ENCODE measurements around the gene TUBA1B. TPM values are rescaled to one million over a fixed set of nuclear protein-coding genes. Genes with fewer than 3 reads are reported as not detected.

The TUBA1B gene
- total and polyA plus RNA-seq, 2 donors (not counting 3 experiments of a cell fraction or from before 2014, with no cell fraction given) = 2,245 to 5,362 TPM

DNA sequence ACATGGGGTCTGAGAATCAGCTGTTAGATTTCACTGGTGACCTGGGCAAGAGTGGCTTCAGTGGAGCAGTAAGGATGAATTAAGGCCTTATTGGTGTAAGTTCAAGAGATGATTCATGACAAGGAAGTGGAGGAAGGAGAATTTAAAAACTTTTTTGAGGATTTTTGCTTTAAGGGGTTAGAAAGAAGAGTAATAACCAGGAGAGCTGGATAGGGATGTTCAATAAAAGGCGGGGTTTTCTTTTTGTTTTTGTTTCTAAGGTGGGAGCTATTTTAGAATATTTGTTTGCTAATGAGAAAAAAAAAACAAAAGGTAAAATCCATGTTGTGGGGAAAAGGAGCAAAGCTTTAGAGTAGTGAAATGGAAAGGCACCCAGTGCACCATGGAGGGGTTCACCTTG, 15.2 kb upstream of the TUBA1B start:
- H3K9me1 ChIP-seq (replicated peaks; ENCODE audit: control insufficient read depth, extremely low read depth, insufficient read depth, low read length) = no peaks in the 10 kb centered on the region
- TF ChIP-seq FOS (IDR thresholded peaks at IDR 0.05; ENCODE audit: borderline replicate concordance, insufficient read depth, low read length) (no peak), MYC (IDR thresholded peaks at IDR 0.05; ENCODE audit: low read depth, low read length) (no peak), GATA2 (IDR thresholded peaks at IDR 0.05; ENCODE audit: insufficient read depth, insufficient read length, low read depth, low read length) (no peak), POLR2A (IDR thresholded peaks at IDR 0.05; ENCODE audit: low read depth, low read length) (no peak), POLR2AphosphoS5 (IDR thresholded peaks at IDR 0.05; ENCODE audit: insufficient read depth, low read depth, low read length) (no peak), CTCF (IDR thresholded peaks at IDR 0.05; ENCODE audit: extremely low read depth in 1 of 2, insufficient read depth in 1 of 2, low read depth in 1 of 2, low read length in 2 of 2) (no peak)
- dilution Hi-C loops (cut with MboI; ENCODE audit: extremely low pct_ligation_motif_present, low sequenced_read_pairs) = no loop called here
- H3K4me1 ChIP-seq (ENCODE audit: control insufficient read depth, extremely low read depth, insufficient read depth, low read length) = no peaks in the 10 kb centered on the region
- no peak overlapping the region for H2AFZ ChIP-seq (ENCODE audit: low read depth, low read length)
- ChIA-PET CTCF (no interaction called here), POLR2A (no interaction called here)
- no peak overlapping the region for H3K9ac ChIP-seq (replicated peaks; ENCODE audit: extremely low read depth, insufficient read depth, low read length)
- no TSS peak for BruUV-seq (replicated peaks)
- H3K79me2 ChIP-seq (ENCODE audit: control insufficient read depth, insufficient read depth, low read length) = no peaks in the 10 kb centered on the region
- no peak overlapping the region for H3K4me3 ChIP-seq (replicated peaks in 1 of 3; ENCODE audit: insufficient read depth in 1 of 3, low read depth in 1 of 3, low read length in 3 of 3)
- H3K4me2 ChIP-seq (ENCODE audit: insufficient read depth, low read length) = no peak overlapping the region
- H3K27me3 ChIP-seq (ENCODE audit: control insufficient read depth in 2 of 2, insufficient read depth in 2 of 2, low read length in 2 of 2) = no peaks in the 10 kb centered on the region
- FAIRE-seq = no peak
- no peak overlapping the region for H3K27ac ChIP-seq (ENCODE audit: insufficient read depth, low read depth, low read length)
- H3K9me3 ChIP-seq (replicated peaks; ENCODE audit: control insufficient read depth, insufficient read depth, low read length) = no peaks in the 10 kb centered on the region
- H4K20me1 ChIP-seq (replicated peaks; ENCODE audit: control insufficient read depth, extremely low read depth, insufficient read depth, low read length) = no peaks in the 10 kb centered on the region
- H3K36me3 ChIP-seq (ENCODE audit: control insufficient read depth in 2 of 2, extremely low read depth in 1 of 2, insufficient read depth in 2 of 2, low read length in 2 of 2) = no peaks in the 10 kb centered on the region
- intact Hi-C loops (cut with micrococcal nuclease) = no loop called here
- DNase-seq (ENCODE audit: low read depth, low spot score) = no peak

- Histone ChIP-seq H3K27me3 (ENCODE audit: control insufficient read depth in 2 of 2, insufficient read depth in 2 of 2, low read length in 2 of 2) (no peaks in the 10 kb centered on the region), H3K4me1 (ENCODE audit: control insufficient read depth, extremely low read depth, insufficient read depth, low read length) (no peaks in the 10 kb centered on the region), H3K9me3 (replicated peaks; ENCODE audit: control insufficient read depth, insufficient read depth, low read length) (no peaks in the 10 kb centered on the region), H4K20me1 (replicated peaks; ENCODE audit: control insufficient read depth, extremely low read depth, insufficient read depth, low read length) (no peaks in the 10 kb centered on the region), H3K4me2 (ENCODE audit: insufficient read depth, low read length) (no peak overlapping the region), H3K9me1 (replicated peaks; ENCODE audit: control insufficient read depth, extremely low read depth, insufficient read depth, low read length) (no peaks in the 10 kb centered on the region), H2AFZ (ENCODE audit: low read depth, low read length) (no peak overlapping the region), H3K27ac (ENCODE audit: insufficient read depth, low read depth, low read length) (no peak overlapping the region), H3K36me3 (ENCODE audit: control insufficient read depth in 2 of 2, extremely low read depth in 1 of 2, insufficient read depth in 2 of 2, low read length in 2 of 2) (no peaks in the 10 kb centered on the region), H3K4me3 (replicated peaks in 1 of 3; ENCODE audit: insufficient read depth in 1 of 3, low read depth in 1 of 3, low read length in 3 of 3) (no peak overlapping the region), H3K9ac (replicated peaks; ENCODE audit: extremely low read depth, insufficient read depth, low read length) (no peak overlapping the region), H3K79me2 (ENCODE audit: control insufficient read depth, insufficient read depth, low read length) (no peaks in the 10 kb centered on the region)
- TF ChIP-seq GATA2 (IDR thresholded peaks at IDR 0.05; ENCODE audit: insufficient read depth, insufficient read length, low read depth, low read length) (no peak), FOS (IDR thresholded peaks at IDR 0.05; ENCODE audit: borderline replicate concordance, insufficient read depth, low read length) (no peak), EZH2 (IDR thresholded peaks at IDR 0.05; ENCODE audit: borderline replicate concordance, low read depth, low read length, severe bottlenecking) (no peak), MYC (IDR thresholded peaks at IDR 0.05; ENCODE audit: low read depth, low read length) (no peak), POLR2AphosphoS5 (IDR thresholded peaks at IDR 0.05; ENCODE audit: insufficient read depth, low read depth, low read length) (no peak)
- DNase-seq (ENCODE audit: low read depth, low spot score) (no peak), FAIRE-seq (no peak)
- BruUV-seq (replicated peaks) = no TSS peak
- dilution Hi-C loops (cut with MboI; ENCODE audit: extremely low pct_ligation_motif_present, low sequenced_read_pairs) (no loop called here), intact Hi-C loops (cut with micrococcal nuclease) (no loop called here)
- ChIA-PET CTCF (interaction anchor here (0.6 to 1.3 kb wide), 3 partner anchors 56 to 405 kb away, joined by 3 to 6 read pairs (median 4); no protein-coding TSS in a partner anchor), POLR2A (interaction anchor here (1.2 kb wide), 1 partner anchor 13 kb away, joined by 6 read pairs; the partner anchor contains the start of gene TUBA1B)
These were observed 13.2 kb upstream of the TUBA1B start for GRCh38 chr12:49144384-49144783.
